Activated CD4-positive, CD25-positive, alpha-beta regulatory T cell (primary cell): ENCODE measurements around the gene PRR7.
"Not testable (repeated sequence)": the region's sequence is repeated elsewhere in the genome, so short reads cannot be mapped to it uniquely, and the experiment has no call there.

ENCODE experiments used
- DNase-seq, 4 experiments: peaks; one replicate each; lab custom pipeline; 2025; lab: John Stamatoyannopoulos, UW

Gene PRR7, protein sequence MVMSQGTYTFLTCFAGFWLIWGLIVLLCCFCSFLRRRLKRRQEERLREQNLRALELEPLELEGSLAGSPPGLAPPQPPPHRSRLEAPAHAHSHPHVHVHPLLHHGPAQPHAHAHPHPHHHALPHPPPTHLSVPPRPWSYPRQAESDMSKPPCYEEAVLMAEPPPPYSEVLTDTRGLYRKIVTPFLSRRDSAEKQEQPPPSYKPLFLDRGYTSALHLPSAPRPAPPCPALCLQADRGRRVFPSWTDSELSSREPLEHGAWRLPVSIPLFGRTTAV

DNA sequence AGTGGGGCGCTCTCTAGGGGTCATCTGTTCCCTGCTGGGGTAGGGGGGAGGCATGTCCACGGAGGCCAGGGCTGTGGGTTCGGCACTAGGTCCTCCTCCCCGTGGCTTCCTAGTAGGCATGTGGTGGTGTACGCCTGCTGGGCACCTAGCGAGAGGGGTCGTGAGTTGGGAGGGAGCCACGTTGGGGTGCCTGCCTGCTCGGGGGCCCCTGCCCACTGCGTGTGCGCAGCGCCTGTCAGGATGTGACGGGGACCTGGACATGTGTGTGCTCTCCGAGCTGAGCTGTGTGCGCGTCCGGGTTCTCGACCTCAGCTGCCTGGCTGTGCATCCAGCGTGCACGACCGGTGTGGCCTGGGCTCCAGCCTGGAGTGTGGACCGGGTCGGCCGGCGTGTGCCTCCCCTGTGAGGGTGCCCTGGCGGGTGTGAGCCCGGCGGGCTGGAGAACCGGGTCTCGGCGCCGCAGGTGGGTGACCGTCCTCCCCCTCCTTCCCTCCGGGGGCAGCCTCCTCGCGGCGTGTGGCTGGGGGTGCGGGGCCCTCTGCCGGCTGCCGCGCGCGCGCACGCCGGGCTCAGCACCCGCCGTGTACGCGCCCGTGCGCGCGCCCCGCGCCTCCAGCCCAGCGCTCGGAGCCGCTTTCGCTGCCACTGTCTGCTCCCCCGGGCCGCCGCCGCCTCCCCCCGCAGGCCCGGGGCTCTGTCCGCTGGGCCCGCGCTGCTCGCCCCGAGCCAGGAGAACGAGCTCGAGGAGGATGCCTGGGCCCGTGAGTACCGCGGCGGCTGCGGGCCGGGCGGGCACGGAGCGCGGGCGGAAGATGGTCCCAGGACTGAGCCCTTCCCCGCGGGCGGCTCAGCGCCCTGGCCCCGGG is at the start of gene PRR7:
Gene PRR7 (plus strand): TSS at position 615 of the 866 bp plus-strand sequence. CDS start 8,254 bp downstream, outside the sequence.
- DNase-seq = peak; percentile 45 to 69 (median 65)

DNA sequence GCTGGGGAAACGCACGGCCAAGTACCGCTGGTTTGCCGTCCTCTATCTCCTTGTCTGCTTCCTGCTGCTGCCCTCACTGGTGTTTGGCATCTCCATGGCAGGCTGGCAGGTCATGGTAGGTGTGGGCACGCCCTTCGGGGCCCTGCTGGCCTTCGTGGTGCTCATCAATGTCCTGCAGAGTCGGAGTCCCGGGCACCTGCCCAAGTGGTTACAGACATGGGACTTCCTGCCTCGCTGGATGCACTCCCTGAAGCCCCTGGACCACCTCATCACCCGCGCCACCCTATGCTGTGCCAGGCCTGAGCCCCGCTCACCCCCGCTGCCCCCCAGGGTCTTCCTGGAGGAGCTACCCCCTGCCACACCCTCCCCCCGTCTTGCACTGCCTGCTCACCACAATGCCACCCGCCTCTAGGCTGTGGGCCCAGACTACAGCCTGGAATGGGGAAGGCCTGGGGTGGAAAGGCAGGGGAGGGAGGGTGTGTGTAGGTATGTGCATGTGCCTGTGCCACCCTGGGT is 48.7 kb upstream of the PRR7 start:
- no peak for DNase-seq

DNA sequence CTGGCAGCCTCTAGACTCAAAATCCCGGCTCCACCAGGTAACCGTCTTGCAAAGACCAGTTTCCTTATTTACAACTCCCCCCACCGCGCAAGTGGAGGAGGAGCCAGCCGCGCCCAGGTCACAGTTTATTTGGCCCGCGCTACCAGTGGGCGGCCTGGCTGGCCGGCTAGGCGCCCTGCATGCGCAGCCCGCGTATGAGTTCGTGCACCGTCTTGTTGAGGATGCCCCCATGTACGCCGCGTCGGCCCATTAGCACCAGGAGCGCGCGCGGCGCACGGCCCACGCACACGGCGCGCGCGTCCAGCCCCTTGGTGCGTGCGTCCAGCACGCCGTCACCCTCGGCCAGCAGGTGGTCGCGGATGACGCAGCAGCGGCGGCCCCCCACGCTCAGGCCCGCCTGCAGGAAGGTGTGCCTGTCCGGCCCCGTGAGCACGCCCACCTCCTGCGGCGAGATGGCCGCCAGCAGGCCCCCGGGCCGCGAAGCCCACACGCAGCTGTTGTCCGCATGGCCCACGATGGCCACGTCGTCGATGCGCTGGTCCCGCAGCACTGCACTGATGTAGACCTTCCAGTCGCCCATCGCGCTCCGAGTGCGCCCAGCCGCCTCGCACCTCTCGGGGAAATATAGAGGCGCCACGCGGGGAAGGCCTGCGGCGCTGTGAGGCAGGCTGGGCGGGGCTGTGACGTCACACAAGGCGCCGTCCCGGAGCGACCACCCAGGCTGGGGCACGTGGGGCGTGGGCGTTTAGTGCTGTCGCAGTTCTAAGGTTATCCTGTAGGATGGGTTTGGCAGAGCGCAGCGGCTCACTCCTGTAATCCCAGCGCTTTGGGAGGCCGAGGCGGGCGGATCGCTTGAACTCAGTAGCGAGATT is 46.4 kb upstream of the PRR7 start, which contains the start of gene PFN3:
Gene PFN3 (minus strand): TSS at position 665 of the 872 bp plus-strand sequence. CDS start 85 bp downstream, at position 580.
- DNase-seq = no peak

DNA sequence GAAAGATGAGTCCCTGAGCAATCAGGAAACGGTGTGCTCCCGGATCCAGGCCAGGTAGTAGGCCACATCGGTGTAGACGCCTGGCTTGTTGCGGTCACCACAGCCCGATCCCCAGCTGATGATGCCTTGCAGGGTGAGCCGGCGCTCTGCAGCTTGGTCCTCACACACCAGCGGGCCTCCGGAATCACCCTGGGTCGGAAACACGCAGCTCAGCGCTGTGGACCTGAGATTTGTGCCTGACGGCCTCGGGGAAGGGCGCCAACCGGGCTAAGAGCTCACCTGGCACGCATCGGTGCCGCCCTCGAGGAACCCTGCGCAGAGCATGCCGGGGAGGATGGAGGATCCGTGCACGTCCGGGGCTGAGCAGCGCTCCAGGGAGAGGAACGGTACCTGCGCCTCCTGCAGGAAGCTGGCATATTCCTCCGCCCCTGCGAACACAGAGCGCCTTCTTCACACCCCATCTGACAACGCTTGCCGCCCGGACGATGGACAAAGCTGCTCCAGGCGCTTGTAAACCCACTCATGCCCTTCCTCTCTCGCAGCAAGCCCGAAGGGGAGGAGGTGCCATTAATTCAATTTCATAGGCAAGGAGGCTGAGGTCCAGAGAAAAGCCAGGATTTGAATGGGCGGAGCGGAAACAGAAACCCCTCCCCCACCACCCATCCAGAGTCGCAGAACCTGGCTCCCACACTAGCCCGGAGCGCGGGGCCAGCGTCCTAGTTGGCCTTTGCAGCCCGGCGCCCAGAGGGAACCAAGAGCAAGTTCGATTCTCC is 44.2 kb upstream of the PRR7 start:
- peak; percentile 35 to 43 (median 37) for DNase-seq

DNA sequence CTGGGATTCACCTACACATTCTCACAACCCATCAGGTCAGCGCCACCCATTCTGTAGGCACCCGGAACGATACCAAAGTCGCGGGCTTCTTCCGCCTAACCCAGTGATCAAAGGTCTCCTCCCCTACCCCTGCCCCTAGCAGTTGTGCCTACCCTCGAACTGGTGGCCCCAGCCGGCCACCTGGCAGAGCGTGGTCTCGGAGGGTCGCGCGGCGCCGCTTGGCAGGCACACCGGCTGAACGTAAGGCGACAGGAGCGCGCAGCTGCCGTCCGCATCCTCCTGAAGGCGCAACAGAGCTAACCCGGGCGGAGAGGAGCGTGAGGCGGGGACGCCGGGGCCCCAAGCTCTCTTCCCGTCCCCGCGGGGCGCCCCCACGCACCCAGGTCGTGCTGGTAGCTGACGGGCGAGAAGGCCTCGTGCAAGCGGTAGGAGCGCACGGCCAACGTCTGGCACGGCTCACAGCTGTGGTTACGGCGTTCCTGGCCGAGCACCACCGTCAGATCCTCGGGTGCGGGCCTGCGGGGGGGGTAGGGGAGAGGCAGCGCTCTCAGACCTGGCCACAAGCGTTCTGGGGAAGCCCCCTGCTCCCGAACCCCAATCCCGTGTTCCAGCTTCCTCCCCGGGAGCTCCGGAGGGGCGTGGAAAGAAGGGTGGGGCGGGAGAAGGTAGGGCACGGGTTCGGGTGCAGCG is 43.4 kb upstream of the PRR7 start:
- DNase-seq = peak in 2 of 4 experiments; percentile 26 to 39

DNA sequence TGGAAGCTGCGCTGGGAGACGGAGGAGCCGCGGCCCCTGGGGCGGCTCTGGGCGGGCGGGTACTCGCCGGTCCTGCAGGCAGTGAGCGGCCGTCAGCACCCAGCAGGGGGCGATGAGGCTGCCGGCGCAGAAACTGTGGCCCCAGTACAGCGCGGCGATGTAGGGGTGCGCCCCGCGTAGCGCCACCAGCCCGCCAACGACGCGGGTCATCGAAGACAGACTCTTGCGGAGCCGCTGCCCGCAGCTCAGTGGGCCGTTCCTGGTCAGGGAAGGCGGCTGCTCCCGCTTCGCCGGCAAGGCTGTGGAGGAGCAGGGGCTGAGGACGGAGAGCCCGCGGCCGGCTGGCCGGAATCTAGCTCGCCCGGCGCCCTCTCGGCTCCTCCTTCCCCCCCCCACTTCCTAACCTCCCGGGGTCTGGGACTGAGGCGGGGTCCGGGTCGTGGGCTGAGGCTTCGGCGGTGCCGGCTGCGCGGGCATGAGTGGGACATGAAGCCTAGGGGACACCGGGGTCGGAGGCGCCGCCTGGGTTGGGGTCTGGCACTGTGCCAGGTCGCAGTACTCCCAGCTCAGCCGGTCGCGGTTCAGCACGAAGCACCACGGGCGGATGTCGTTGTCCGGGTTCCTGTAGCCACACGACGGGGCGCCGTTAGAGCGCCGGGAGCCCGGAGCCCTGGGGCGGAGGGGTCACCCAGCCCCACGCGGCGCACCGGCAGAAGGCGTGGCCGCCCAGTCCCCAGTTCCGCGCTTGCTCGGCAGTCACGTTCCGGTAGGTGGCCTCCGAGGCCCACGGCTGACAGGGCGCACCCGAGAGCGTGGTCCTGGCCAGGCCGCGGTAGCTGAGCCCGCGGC is 42.6 kb upstream of the PRR7 start:
- peak; percentile 60 to 79 (median 71) for DNase-seq

DNA sequence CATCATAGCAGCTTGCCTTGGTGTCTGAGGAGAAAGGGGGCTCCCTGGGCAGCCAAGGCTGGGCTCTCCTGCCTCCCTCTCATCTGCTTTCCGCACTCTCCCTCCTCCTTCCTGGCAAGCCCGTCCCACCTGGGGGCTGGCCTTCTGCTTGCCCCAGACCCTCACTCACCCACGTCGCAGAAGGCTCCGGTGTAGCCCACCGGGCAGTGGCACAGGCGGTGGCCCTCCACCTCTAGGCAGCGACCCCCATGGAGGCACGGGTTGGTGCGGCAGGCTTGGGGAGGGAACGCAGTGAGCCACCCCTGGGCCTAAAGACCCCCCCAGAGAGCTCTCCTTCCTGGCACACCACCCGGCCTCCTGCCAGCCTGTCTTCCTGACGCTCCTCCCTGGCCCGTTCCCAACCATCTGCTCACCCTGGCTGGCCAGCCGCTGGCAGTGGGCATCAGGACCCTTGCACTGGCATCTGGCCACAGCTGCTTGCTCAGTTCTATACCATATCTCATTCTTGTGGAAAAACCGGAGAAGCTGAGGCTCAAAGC is 41.9 kb upstream of the PRR7 start:
- no peak for DNase-seq

DNA sequence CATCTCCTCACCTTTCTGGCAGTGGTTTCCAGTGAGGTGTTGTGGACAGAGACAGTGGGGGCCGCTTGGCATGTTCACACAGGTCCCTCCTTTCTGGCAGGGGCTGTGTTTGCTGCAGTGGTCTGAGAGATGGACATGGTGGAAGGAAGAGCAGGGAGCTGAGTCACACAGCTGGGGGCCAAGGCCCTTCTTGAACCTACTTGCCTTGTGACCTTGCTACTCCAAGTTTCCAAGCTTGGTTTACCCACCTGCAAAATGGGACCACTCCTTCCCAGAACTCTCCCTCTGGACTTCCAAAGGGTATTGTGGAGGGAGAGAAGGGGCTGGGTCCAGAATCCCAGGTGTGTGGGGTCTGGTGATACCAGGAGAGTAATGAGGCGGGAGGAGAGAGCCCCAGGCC is 41.3 kb upstream of the PRR7 start:
- DNase-seq = no peak

DNA sequence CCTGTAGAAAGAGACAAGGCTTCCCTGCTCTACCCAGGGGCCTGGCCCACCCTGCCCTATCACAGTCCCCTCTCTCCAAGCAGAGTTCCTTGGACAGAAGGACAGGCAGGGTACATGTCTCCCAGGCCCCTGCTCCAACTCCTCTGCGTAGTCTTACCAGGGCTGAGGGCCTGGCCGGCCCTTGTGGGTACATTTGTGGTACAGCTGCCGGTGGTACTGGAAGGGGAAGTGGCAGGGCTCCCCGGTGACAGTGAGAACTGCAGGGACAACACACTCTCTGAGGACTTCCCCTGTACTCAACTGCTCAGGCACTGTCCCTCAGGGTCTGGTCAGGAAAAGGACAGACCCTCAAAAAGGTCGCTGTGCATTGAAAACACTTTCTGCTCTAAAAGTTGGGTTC is 40.8 kb upstream of the PRR7 start:
- no peak for DNase-seq

DNA sequence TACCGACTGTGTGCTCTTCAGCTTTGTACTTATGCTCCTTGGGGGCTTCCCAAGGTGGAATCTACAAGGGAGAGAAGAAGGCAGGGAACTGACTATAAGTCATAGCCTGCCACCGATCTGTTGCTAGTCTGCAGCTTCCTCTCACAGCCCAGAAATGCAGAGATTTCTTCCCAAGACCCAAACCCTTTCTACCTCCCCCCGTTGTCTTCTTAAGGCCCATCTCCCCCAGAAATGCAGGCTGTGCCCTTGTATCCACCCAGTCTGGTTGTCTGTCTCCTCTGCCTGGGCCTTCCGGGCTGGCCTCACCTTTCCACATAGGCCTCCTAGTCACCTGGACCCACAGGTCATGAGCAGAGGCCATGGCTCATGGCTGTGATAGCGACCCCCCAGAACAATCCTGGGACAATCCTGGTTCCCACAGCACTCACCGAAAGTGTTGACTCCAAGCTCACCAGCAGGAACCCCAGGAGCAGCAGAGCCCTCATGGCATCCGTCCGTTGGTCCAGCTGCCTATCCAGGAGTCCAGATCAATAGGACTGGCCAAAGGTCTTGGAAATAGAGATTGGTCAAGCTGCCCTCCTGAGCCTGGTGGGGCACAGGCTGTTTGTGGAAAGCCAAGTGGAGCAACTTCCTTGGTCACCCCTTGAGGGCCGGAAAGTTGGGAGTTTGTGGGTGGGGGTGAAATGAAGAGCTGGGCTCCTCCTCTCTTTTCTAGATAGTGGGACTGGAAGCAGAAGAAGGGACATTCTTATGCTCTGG is 37.4 kb upstream of the PRR7 start, which contains the start of gene F12:
Gene F12 (minus strand): TSS at position 522 of the 759 bp plus-strand sequence. CDS start 37 bp downstream, at position 485.
- no peak for DNase-seq

DNA sequence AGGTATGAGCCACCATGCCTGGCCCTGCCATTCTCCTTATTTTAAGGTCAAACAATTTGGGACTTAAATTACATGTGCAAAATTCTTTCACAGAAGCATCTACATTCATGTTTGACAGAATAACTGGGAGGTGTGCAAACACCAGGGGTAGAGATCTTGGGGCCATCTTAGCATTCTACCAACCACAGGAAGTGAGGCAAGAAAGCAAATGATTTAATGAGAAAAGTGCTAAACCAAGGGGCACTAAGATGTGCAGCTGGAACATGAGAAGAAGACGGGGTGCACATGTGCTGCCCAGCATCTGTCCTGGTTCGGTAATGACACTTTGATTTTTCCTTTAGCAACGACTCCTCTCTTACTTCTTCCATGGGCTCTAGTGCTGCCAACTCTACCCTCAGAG is 36.0 kb upstream of the PRR7 start:
- DNase-seq = no peak

DNA sequence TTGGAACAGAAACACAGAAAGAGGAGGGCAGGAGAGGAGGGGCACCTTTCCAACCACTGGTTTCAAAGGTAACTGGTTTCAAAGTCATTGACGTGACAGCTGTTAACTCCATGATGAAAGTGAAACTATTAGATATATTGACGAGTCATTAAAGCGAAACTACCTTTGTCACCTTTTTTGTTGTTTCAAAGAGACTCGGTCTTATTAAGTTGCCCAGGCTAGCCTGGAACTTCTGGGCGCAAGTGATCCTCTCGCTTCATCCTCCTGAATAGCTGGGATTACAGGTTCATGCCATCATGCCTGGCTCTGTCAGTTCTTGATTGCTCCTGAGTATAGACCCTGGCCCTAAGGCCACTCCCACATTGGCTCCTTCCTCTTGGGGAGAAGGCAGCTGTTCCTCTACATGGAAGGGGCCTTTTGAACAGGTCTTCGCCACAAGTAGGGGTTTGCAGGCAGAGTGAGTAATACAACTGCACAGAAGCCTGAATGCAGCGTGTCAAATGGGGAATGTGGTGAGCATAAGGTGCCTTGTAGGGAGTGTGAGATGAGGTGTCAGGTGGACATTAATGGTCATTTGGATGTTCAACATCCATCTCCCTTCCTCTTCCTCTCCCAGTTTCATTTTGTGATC is 33.9 kb upstream of the PRR7 start:
- peak in 1 of 4 experiments; percentile 23 for DNase-seq

DNA sequence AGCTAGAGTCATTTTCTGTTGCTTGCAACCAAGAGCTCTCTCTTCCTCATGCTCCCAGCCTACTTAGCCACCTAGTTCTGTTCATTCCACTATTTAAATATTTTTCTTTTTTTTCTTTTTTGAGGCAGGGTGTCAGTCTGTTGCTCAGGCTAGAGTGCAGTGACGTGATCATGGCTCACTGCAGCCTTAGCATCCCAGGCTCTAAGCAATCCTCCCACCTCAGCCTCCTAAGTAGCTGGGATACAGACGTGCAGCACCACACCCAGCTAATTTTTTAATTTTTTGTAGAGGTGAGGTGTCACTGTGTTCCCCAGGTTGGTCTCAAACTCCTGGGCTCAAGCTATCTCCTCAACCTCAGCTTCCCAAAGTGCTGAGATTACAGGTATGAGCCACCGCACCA is 32.1 kb upstream of the PRR7 start:
- no peak for DNase-seq

DNA sequence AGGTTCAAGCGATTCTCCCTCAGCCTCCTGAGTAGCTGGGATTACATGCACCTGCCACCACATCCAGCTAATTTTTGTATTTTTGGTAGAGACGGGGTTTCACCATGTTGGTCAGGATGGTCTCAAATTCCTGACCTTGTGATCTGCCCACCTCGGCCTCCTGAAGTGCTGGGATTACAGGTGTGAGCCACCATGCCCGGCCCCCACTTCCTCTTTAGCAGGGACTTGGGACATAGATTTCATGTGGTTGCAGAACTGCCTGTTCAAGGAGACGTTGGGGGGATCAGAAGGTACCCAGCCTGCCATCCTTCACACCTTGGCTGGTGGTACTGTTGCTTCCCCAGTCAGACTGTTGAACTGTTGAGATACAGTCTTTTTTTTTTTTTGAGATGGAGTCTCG is 29.5 kb upstream of the PRR7 start:
- DNase-seq = not testable (repeated sequence)

DNA sequence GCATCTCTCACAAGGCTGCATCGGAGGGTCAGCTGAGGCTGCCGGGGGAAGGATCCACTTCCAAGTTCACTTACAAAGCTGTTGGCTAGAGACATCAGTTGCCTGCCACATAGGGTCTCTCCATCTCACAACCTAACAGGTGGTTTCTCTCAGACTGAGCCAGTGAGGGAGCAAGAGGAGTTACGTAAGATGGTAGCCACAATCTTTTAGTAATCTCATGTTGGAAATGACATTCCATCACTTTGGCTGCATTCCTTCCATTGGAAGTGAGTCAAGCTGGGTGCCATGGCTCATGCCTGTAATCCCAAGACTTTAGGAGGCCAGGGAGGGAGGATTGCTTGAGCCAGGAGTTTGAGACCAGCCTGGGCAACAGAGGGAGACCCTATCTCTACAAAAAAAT is 27.6 kb upstream of the PRR7 start:
- DNase-seq = no peak

DNA sequence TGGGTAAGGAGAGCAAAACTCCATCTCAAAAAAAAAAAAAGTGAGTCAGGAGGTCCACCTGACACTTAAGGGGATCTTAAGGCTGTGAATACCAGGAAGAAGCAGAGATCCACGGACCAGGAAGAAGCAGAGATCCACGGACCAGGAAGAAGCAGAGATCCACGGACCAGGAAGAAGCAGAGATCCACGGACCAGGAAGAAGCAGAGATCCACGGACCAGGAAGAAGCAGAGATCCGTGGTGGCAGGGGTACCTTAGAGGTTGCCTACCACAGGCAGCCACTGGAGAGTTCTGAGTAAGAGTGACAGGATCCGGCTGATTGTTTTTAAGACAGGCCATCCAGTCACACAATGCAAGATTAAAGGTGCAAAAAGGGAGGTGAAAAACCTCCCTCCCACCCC is 26.1 kb upstream of the PRR7 start:
- not testable (repeated sequence) for DNase-seq

DNA sequence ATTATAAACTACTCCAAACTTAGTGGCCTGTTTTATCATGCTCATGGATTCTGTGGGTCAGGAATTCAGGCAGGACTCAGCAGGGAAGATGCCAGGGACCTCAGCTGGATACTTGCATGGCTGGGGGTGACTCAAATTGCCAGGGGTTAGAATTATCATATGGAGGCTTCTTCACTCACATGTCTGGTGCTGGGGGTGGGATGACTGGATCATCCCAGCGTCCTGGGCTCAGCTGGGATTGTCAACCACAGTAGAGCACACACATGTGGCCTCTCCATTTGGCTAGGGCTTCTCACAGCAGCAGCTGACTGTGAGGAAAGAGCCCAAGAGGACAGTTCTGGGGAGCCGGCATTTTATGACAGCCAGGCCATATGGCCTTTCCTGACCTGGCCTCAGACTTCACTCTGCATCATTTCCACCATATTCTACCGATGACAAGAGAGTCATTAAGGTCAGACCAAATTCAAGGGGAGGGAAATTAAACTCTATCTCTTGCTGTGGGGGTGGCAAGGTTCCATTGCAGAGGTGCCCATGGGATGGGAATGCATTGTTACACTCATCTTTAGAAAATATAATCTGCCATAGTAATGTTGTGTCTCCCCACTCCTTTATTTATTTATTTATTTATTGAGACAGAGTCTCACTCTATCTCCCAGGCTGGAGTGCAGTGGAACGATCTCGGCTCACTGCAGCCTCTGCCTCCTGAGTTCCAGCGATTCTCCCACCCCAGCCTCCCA is 25.4 kb upstream of the PRR7 start:
- DNase-seq = no peak
